Gastrocnemius medialis (tissue), 4 donors: ENCODE data around the gene WBP4. TPM values are rescaled to one million over a fixed set of nuclear protein-coding genes. Genes with fewer than 3 reads are reported as not detected.
"Not testable (repeated sequence)": the region's sequence is repeated elsewhere in the genome, so short reads cannot be mapped to it uniquely, and the experiment has no call there.

Experiments
- ATAC-seq, 2 donors: fragments of 150-250 bp; one replicate each; pipeline ENCODE4 v1.9.1; 2016
- DNase-seq, 2 donors: peaks; one replicate each; pipeline ENCODE4 v3.0.0-alpha.2; 2019
- H3K27ac ChIP-seq, 4 donors: fragments of 200-600 bp; sonication (generic); 1 replicate in 1 of 4; 2 replicates in 3 of 4; pipeline ENCODE4 v1.5.1; 2016 to 2018; ENCODE audit warnings: mild to moderate bottlenecking in 2 of 4, moderate library complexity in 1 of 4
- H3K27me3 ChIP-seq, 3 donors: fragments of 200-600 bp; sonication (generic) in 2 of 3; 1 replicate in 1 of 3; 2 replicates in 2 of 3; pipeline versions ENCODE4 v1.5.1 to v1.6.0; 2016 to 2019; ENCODE audit warnings: mild to moderate bottlenecking in 1 of 3, moderate library complexity in 1 of 3
- H3K36me3 ChIP-seq, 2 donors: fragments of 200-600 bp; sonication (generic) in 1 of 2; one replicate each; pipeline ENCODE4 v1.5.1; 2017 to 2018
- H3K4me1 ChIP-seq, 2 donors: fragments of 200-600 bp; sonication (generic) in 1 of 2; one replicate each; pipeline ENCODE4 v1.5.1; 2016 to 2017; ENCODE audit warnings: mild to moderate bottlenecking in 2 of 2
- H3K4me3 ChIP-seq, 4 donors: fragments of 200-600 bp; sonication (generic) in 3 of 4; 1 replicate in 1 of 4; 2 replicates in 3 of 4; pipeline ENCODE4 v1.5.1; 2016 to 2019; ENCODE audit warnings: mild to moderate bottlenecking in 2 of 4
- H3K9me3 ChIP-seq, 3 donors: fragments of 200-600 bp; sonication (generic) in 2 of 3; 1 replicate in 1 of 3; 2 replicates in 2 of 3; pipeline ENCODE4 v1.5.1; 2016 to 2019
- POLR2A ChIP-seq, 2 donors: fragments of 450-650 bp; IDR thresholded peaks; one replicate each; pipeline ENCODE4 v1.6.1; 2017; ENCODE audit warnings: antibody characterized with exemption in 2 of 2, mild to moderate bottlenecking in 2 of 2, moderate library complexity in 2 of 2
- in situ Hi-C, 4 donors: fragments of 200-750 bp; cut with MboI; loops; one replicate each; pipeline versions ENCODE4 v1.15.0 to v1.8.0; 2017; ENCODE audit warnings: low sequenced_read_pairs in 4 of 4
- intact Hi-C: fragments of 100-400 bp; cut with DNase I; formaldehyde crosslinking; loops from one replicate; pipeline ENCODE4 v1.15.1; 2023; ENCODE audit warnings: low total_unique reads
- total RNA-seq, 4 donors: library from RNA; depleted of rRNA; stranded (reverse); fragments of >200 nt; gene quantifications; one replicate each; pipeline versions ENCODE4 v1.1.0 to v1.2.3, GENCODE V29; 2016
- TF ChIP-seq, protein P1 (sequence below), 5 experiments: fragments of 450-650 bp in 3 of 5; fragments of 200-600 bp in 2 of 5; sonication (generic) in 2 of 5; IDR thresholded peaks in 4 of 5; conservative IDR thresholded peaks in 1 of 5; 1 replicate in 4 of 5; 2 replicates in 1 of 5; pipeline ENCODE4 v1.5.1; 2016 to 2019; ENCODE audit warnings: antibody characterized with exemption in 5 of 5, mild to moderate bottlenecking in 3 of 5, moderate library complexity in 3 of 5

Gene WBP4
- total RNA-seq, 4 donors from 2014 or later: 20.2 to 31.3 (median 25.5) TPM

DNA sequence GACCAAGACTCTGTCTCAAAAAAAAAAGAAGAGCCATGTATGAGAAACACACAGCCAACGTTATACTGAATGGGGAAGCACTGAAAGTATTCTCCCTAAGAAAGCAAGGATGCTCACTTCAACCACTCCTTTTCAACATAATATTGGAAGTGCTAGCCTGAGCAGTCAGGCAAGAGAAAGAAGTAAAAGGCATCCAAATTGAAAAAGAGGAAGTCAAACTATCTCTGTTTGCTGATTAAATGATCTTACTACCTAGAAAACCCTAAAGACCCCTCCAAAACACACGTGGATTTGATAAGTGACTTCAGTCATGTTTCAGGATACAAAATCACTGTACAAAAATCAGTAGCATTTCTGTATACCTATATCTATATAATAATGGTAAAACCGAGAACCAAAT, 16.2 kb downstream of the WBP4 start:
- no peaks in the 10 kb centered on the region for H3K4me1 ChIP-seq
- ATAC-seq: no peak
- H3K4me3 ChIP-seq: no peak overlapping the region
- DNase-seq: no peak
- H3K27me3 ChIP-seq: no peaks in the 10 kb centered on the region
- TF ChIP-seq, protein P1, sequence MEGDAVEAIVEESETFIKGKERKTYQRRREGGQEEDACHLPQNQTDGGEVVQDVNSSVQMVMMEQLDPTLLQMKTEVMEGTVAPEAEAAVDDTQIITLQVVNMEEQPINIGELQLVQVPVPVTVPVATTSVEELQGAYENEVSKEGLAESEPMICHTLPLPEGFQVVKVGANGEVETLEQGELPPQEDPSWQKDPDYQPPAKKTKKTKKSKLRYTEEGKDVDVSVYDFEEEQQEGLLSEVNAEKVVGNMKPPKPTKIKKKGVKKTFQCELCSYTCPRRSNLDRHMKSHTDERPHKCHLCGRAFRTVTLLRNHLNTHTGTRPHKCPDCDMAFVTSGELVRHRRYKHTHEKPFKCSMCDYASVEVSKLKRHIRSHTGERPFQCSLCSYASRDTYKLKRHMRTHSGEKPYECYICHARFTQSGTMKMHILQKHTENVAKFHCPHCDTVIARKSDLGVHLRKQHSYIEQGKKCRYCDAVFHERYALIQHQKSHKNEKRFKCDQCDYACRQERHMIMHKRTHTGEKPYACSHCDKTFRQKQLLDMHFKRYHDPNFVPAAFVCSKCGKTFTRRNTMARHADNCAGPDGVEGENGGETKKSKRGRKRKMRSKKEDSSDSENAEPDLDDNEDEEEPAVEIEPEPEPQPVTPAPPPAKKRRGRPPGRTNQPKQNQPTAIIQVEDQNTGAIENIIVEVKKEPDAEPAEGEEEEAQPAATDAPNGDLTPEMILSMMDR (IDR thresholded peaks at IDR 0.05 in 4 of 5, conservative IDR thresholded peaks at IDR 0.05 in 1 of 5): no peak
- no peak for TF ChIP-seq POLR2A (IDR thresholded peaks at IDR 0.05)
- H3K27ac ChIP-seq: no peak overlapping the region
- no peaks in the 10 kb centered on the region for H3K9me3 ChIP-seq
- in situ Hi-C loops: loop anchor here in 2 of 4 donors (5.0 to 10.0 kb wide), 2 partner anchors 140 to 147 kb away; no protein-coding TSS in a partner anchor
- H3K36me3 ChIP-seq: peaks cover 0 to 93% of the 10 kb centered on the region in 2 donors
- intact Hi-C loops: no loop called here

DNA sequence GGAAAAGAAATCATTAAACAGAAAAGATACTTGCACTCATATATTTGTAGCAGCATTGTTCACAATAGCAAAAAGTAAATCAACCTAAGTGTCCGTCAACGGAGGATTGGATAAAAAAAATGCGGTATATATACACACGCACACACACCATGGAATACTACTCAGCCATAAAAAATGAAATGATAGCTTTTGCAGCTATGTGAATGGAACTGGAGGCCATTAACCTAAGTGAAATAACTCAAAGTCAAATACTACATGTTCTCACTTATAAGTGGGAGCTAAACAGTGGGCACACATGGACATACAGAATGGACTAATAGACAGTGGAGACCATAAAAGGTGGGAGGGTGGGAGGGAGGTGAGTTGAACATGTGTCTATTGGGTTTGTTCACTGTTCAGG, 18.4 kb downstream of the WBP4 start:
- no peaks in the 10 kb centered on the region for H3K4me1 ChIP-seq
- in situ Hi-C loops (loop anchor here in 3 of 4 donors (5.0 to 10.0 kb wide), 3 partner anchors 135 to 145 kb away; no protein-coding TSS in a partner anchor), intact Hi-C loops (no loop called here)
- no peak overlapping the region for H3K27ac ChIP-seq
- no peak overlapping the region for H3K4me3 ChIP-seq
- H3K9me3 ChIP-seq: no peaks in the 10 kb centered on the region
- no peak for DNase-seq
- TF ChIP-seq POLR2A (IDR thresholded peaks at IDR 0.05): no peak
- TF ChIP-seq, protein P1 (IDR thresholded peaks at IDR 0.05 in 4 of 5, conservative IDR thresholded peaks at IDR 0.05 in 1 of 5): no peak
- ATAC-seq: no peak
- peaks cover 0 to 94% of the 10 kb centered on the region in 2 donors for H3K36me3 ChIP-seq
- no peaks in the 10 kb centered on the region for H3K27me3 ChIP-seq

DNA sequence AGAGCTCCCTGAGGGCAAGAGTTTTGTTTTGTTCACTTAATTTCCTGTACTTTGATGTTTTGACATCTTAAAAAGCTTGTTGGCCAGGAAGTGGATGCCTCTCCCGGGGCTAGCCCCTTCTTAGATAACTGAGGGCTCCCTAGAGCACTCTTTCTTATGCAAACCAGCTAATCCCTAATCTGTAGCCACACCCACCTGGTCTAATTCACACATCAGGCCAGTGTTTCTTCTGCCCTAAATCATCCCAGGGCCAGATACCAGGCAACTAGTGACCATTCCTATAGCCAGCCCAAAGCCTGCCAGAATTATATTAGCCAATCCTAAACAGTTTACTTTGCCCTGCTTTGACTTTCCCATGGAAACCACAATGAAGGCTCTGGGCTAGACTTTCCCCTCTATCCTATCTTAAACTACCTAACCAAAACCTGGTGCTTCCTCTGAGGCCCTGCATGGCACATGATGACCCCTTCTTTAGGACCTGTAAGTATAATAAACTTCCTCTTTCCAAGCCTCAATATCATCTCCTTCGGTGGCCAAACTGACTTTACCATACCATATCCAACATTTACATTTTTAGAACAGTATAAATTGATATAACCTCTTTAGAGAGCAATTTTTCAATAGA, 24.8 kb downstream of the WBP4 start:
- peaks cover 0 to 46% of the 10 kb centered on the region in 2 donors for H3K36me3 ChIP-seq
- TF ChIP-seq, protein P1 (IDR thresholded peaks at IDR 0.05 in 4 of 5, conservative IDR thresholded peaks at IDR 0.05 in 1 of 5): no peak
- no peak for TF ChIP-seq POLR2A (IDR thresholded peaks at IDR 0.05)
- H3K4me1 ChIP-seq: no peaks in the 10 kb centered on the region
- H3K9me3 ChIP-seq: no peaks in the 10 kb centered on the region
- H3K27ac ChIP-seq: no peak overlapping the region
- H3K4me3 ChIP-seq: no peak overlapping the region
- DNase-seq: no peak
- no peaks in the 10 kb centered on the region for H3K27me3 ChIP-seq
- in situ Hi-C loops: loop anchor here in 1 of 4 donors (10.0 kb wide), 1 partner anchor 129 kb away; no protein-coding TSS in a partner anchor
- ATAC-seq: no peak
- intact Hi-C loops: no loop called here

DNA sequence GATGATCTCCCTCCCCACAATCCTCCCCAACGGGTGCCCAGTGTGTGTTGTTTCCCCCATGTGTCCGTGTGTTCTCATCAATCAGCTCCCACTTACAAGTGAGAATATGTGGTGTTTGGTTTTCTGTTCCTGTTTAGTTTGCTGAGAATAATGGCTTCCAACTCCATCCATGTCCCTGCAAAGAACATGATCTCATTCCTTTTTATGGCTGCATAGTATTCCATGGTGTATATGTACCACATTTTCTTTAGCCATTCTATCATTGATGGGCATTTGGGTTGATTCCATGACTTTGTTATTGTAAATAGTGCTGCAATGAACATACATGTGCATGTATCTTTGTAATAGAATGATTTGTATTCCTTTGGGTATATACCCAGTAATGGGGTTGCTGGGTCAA, 34.4 kb downstream of the WBP4 start:
- intact Hi-C loops, DNase-seq, H3K27ac ChIP-seq, ATAC-seq, H3K9me3 ChIP-seq, in situ Hi-C loops, H3K27me3 ChIP-seq, H3K36me3 ChIP-seq, H3K4me1 ChIP-seq, H3K4me3 ChIP-seq: not testable (repeated sequence)

DNA sequence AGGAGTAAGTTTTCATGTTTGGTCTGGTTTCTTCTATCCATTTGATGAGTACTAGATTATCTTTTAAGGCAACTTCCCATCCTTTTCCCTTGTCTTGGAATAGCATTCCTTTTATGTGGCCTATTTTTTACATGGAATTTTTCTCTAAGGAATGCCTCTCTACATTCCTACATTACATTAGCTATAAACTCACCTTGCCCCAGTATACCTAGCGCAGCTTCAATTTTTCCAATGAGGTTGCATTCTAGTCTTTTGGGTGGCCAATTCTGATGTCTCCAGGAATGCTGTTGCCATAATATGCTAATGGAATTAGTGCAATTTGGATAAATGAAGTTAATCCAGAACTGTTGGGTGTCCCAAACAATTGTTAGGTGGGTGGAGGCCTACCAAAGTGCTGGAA, 37.5 kb downstream of the WBP4 start:
- in situ Hi-C loops (no loop called here), intact Hi-C loops (no loop called here)
- H3K36me3 ChIP-seq: no peaks in the 10 kb centered on the region
- H3K27ac ChIP-seq: no peak overlapping the region
- ATAC-seq (no peak), DNase-seq (no peak)
- H3K9me3 ChIP-seq: no peaks in the 10 kb centered on the region
- no peak overlapping the region for H3K4me3 ChIP-seq
- TF ChIP-seq, protein P1 (IDR thresholded peaks at IDR 0.05 in 4 of 5, conservative IDR thresholded peaks at IDR 0.05 in 1 of 5): no peak
- no peak for TF ChIP-seq POLR2A (IDR thresholded peaks at IDR 0.05)
- no peaks in the 10 kb centered on the region for H3K4me1 ChIP-seq
- H3K27me3 ChIP-seq: no peaks in the 10 kb centered on the region
